IMR-90 (cell line): Measurements from ENCODE around the gene METTL1. TPM values are rescaled to one million over a fixed set of nuclear protein-coding genes. Genes with fewer than 3 reads are reported as not detected.
A peak's percentile ranks its signal among the peaks of the same experiment; 100 is the strongest.

Experiments
- ATAC-seq: fragments of 200-7000 bp; cut with Tn5 transposase; 2 replicates; pipeline ENCODE4 v1.9.1; 2020; ENCODE audit warnings: low read depth, mild to moderate bottlenecking, moderate library complexity
- BruUV-seq: library from RNA; stranded (reverse); fragments of 400-500 nt; replicated peaks from 2 replicates; lab custom pipeline; 2021; lab: Mats Ljungman, UMichigan
- CTCF ChIA-PET: fragments of 300-600 bp; formaldehyde crosslinking; extraction: SDS; loops from one replicate; lab custom pipeline; 2021; ENCODE audit warnings: antibody characterized with exemption; lab: Yijun Ruan, JAX
- POLR2A ChIA-PET: fragments of 300-600 bp; sonication (Branson Sonifier 250); formaldehyde crosslinking; loops from one replicate; lab custom pipeline; 2022; ENCODE audit warnings: antibody characterized with exemption; ENCODE audit not compliant: unreplicated experiment; lab: Charles Lee
- DNase-seq: peaks from one replicate; pipeline ENCODE4 v3.0.0; 2013
- H2AFZ ChIP-seq: replicated peaks from 2 replicates; pipeline ENCODE3; 2013; ENCODE audit warnings: low read length, mild to moderate bottlenecking; ENCODE audit not compliant: poor library complexity
- H2AK5ac ChIP-seq: 2 replicates; pipeline ENCODE4 v1.6.1; 2013; ENCODE audit warnings: low read depth, low read length, inconsistent platforms
- H2AK9ac ChIP-seq: replicated peaks from 2 replicates; pipeline ENCODE3; 2013; ENCODE audit warnings: mild to moderate bottlenecking, low read depth, low read length, moderate library complexity; ENCODE audit not compliant: poor library complexity
- H2BK120ac ChIP-seq: 2 replicates; pipeline ENCODE4 v1.6.1; 2013; ENCODE audit warnings: low read depth, low read length, inconsistent platforms
- H2BK15ac ChIP-seq: 3 replicates; pipeline ENCODE4 v1.6.1; 2013; ENCODE audit warnings: low read depth, low read length, inconsistent platforms
- H2BK20ac ChIP-seq: 2 replicates; pipeline ENCODE4 v1.6.1; 2013; ENCODE audit warnings: low read depth, mild to moderate bottlenecking, inconsistent platforms, low read length, moderate library complexity
- H2BK5ac ChIP-seq: 2 replicates; pipeline ENCODE4 v1.6.1; 2013; ENCODE audit warnings: mild to moderate bottlenecking, low read depth, low read length, inconsistent platforms; ENCODE audit not compliant: poor library complexity, severe bottlenecking
- H3K14ac ChIP-seq: replicated peaks from 2 replicates; pipeline ENCODE4 v1.6.1; 2013; ENCODE audit warnings: low read depth, low read length, inconsistent platforms
- H3K18ac ChIP-seq: 2 replicates; pipeline ENCODE4 v1.6.1; 2013; ENCODE audit warnings: low read depth, low read length, control low read depth
- H3K23ac ChIP-seq: 2 replicates; pipeline ENCODE4 v1.6.1; 2013; ENCODE audit warnings: low read depth, low read length, inconsistent platforms
- H3K27ac ChIP-seq: 2 replicates; pipeline ENCODE4 v1.5.1; 2013; ENCODE audit warnings: mild to moderate bottlenecking, control low read depth, low read length; ENCODE audit not compliant: insufficient read depth
- H3K27me3 ChIP-seq: 2 replicates; pipeline ENCODE4 v1.6.1; 2013; ENCODE audit warnings: low read length; ENCODE audit not compliant: control insufficient read depth, insufficient read depth
- H3K36me3 ChIP-seq: 2 replicates; pipeline ENCODE4 v1.6.1; 2013; ENCODE audit warnings: low read length, mixed read lengths; ENCODE audit not compliant: control insufficient read depth, insufficient read depth
- H3K4ac ChIP-seq: 2 replicates; pipeline ENCODE4 v1.6.1; 2013; ENCODE audit warnings: low read depth, low read length, inconsistent platforms
- H3K4me1 ChIP-seq: 2 replicates; pipeline ENCODE4 v1.6.1; 2013; ENCODE audit warnings: low read length, mixed read lengths; ENCODE audit not compliant: control insufficient read depth, insufficient read depth
- H3K4me2 ChIP-seq: 2 replicates; pipeline ENCODE4 v1.6.1; 2013; ENCODE audit warnings: low read depth, mild to moderate bottlenecking, control low read depth, low read length, moderate library complexity
- H3K4me3 ChIP-seq: 2 replicates; pipeline ENCODE4 v1.5.1; 2013; ENCODE audit warnings: low read depth, mild to moderate bottlenecking, control low read depth, low read length, moderate library complexity; ENCODE audit not compliant: insufficient read depth
- H3K56ac ChIP-seq: 2 replicates; pipeline ENCODE4 v1.6.1; 2013; ENCODE audit warnings: low read length, inconsistent platforms; ENCODE audit not compliant: insufficient read depth; ENCODE audit errors: extremely low read depth
- H3K79me1 ChIP-seq, 2 experiments: 2 replicates each; pipeline ENCODE4 v1.6.1; 2013; ENCODE audit warnings: low read length in 2 of 2, inconsistent platforms in 1 of 2, low read depth in 1 of 2
- H3K9ac ChIP-seq: 2 replicates; pipeline ENCODE4 v1.6.1; 2013; ENCODE audit warnings: low read depth, low read length, control low read depth
- H3K9me1 ChIP-seq: 2 replicates; pipeline ENCODE4 v1.6.1; 2013; ENCODE audit warnings: low read length, inconsistent platforms; ENCODE audit not compliant: insufficient read depth
- H3K9me3 ChIP-seq: 2 replicates; pipeline ENCODE4 v1.6.1; 2013; ENCODE audit warnings: low read length; ENCODE audit not compliant: control insufficient read depth, insufficient read depth
- H4K20me1 ChIP-seq: 2 replicates; pipeline ENCODE4 v1.6.1; 2013; ENCODE audit warnings: low read length, inconsistent platforms; ENCODE audit not compliant: insufficient read depth
- H4K5ac ChIP-seq: 2 replicates; pipeline ENCODE4 v1.6.1; 2013; ENCODE audit warnings: mild to moderate bottlenecking, low read depth, low read length, control low read depth
- H4K8ac ChIP-seq, 2 experiments: 2 replicates each; pipeline ENCODE4 v1.6.1; 2013; ENCODE audit warnings: low read depth in 2 of 2, low read length in 2 of 2, control low read depth in 1 of 2, inconsistent platforms in 1 of 2
- H4K91ac ChIP-seq: 2 replicates; pipeline ENCODE4 v1.6.1; 2013; ENCODE audit warnings: low read depth, low read length, inconsistent platforms; ENCODE audit not compliant: insufficient read depth
- FOS ChIP-seq: fragments of 150-350 bp; IDR thresholded peaks from 2 replicates; pipeline ENCODE4 v1.6.1; 2016; ENCODE audit warnings: low read depth, low read length
- MAFK ChIP-seq: IDR thresholded peaks from 2 replicates; pipeline ENCODE4 v1.6.1; 2012; ENCODE audit warnings: low read depth, low read length, improper control_type of control experiment
- MXI1 ChIP-seq: IDR thresholded peaks from 2 replicates; pipeline ENCODE4 v1.6.1; 2012; ENCODE audit warnings: low read depth, mild to moderate bottlenecking, low read length, moderate library complexity, borderline replicate concordance
- WGBS, 2 experiments: methylation state at CpG; one replicate each; pipeline versions ENCODE4 v1.1.5 to v1.1.7; 2013; ENCODE audit warnings: missing lambda C conversion rate in 2 of 2; ENCODE audit not compliant: insufficient read length in 1 of 2; ENCODE audit errors: extremely low coverage in 2 of 2; 5-methylcytosine and 5-hydroxymethylcytosine counted together
- dilution Hi-C: fragments of 300-500 bp; cut with HindIII; formaldehyde crosslinking; loops from one replicate; pipeline ENCODE4 v1.14.3; 2018; ENCODE audit warnings: low sequenced_read_pairs; ENCODE audit not compliant: unreplicated experiment
- in situ Hi-C: fragments of 300-500 bp; cut with MboI; formaldehyde crosslinking; loops from 3 replicates; pipeline ENCODE4 v1.14.3; 2019; ENCODE audit warnings: low sequenced_read_pairs, inconsistent platforms, mixed read lengths
- intact Hi-C: fragments of 100-400 bp; cut with micrococcal nuclease; formaldehyde crosslinking; loops from 2 replicates; pipeline ENCODE4 v1.10.0; 2022
- polyA plus RNA-seq, 3 experiments: library from polyadenylated mRNA; depleted of rRNA; stranded (reverse); fragments of >200 nt; gene quantifications; 2 replicates each; pipeline ENCODE4 v1.2.3, GENCODE V29; 2012; ENCODE audit warnings: low replicate concordance in 1 of 3
- total RNA-seq: library from RNA; depleted of rRNA; stranded (reverse); fragments of >200 nt; gene quantifications from 2 replicates; pipeline ENCODE4 v1.2.3, GENCODE V29; 2012
- TF ChIP-seq, protein P1 (sequence below): fragments of 150-350 bp; IDR thresholded peaks from 2 replicates; pipeline ENCODE4 v1.6.1; 2017; ENCODE audit warnings: mild to moderate bottlenecking, antibody characterized with exemption, low read length, low read depth

METTL1 gene
- total and polyA plus RNA-seq, 2 of the 4 experiments (the other 2 are of a cell fraction) = 12.4 to 27.5 TPM

DNA sequence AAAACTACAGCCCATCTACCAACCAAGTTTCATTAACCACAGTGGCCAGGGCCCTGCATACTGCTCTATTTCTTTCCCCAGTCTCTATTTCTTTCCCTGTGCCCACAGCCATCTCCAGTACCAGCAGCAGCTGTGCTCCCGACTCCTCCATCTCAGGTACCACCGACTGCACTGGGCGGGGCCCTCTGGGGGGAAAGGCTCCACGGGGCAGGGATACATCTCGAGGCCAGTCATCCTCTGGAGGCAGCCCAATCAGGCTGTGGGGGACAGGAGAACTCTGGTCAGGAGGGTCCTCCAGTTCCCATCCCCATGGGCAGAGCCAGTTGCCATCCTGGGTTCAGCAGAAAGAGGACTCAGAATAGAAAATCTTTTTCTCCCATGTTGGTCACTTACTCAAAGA is 22.8 kb downstream of the METTL1 start:
- Histone ChIP-seq H3K56ac (no peak overlapping the region), H3K9me1 (peaks cover 18% of the 10 kb centered on the region), H3K79me1 (peaks cover 28 to 62% of the 10 kb centered on the region in 2 experiments; a peak in 3 of 4 replicates), H3K4me3 (no peak overlapping the region), H3K9me3 (no peaks in the 10 kb centered on the region), H2BK5ac (no peak overlapping the region), H3K4ac (no peak overlapping the region), H2BK20ac (no peak overlapping the region), H3K4me2 (no peak overlapping the region), H3K9ac (no peak overlapping the region), H3K36me3 (peaks cover 24% of the 10 kb centered on the region), H4K91ac (no peak overlapping the region), H2AK5ac (no peak overlapping the region), H3K18ac (no peak overlapping the region), H3K14ac (no peak overlapping the region), H3K27me3 (no peaks in the 10 kb centered on the region), H3K27ac (no peak overlapping the region), H2AFZ (no peak overlapping the region), H2BK15ac (no peak overlapping the region), H2AK9ac (peak overlapping the region; percentile 28), H3K4me1 (peaks cover 7% of the 10 kb centered on the region), H2BK120ac (no peak overlapping the region), H4K5ac (no peak overlapping the region), H4K20me1 (0 out of 2 replicates have a peak, but pooled peaks cover 7% of the 10 kb centered on the region), H4K8ac (no peak overlapping the region), H3K23ac (no peak overlapping the region)
- DNase-seq (no peak), ATAC-seq (no peak)
- dilution Hi-C loops (no loop called here), intact Hi-C loops (no loop called here), in situ Hi-C loops (no loop called here)
- ChIA-PET CTCF (no interaction called here), POLR2A (no interaction called here)
- WGBS, 2 experiments = no CpG with 5 or more reads among the region's 5 CpGs
- TF ChIP-seq FOS (no peak), MXI1 (no peak), MAFK (no peak)
- TF ChIP-seq, protein P1, sequence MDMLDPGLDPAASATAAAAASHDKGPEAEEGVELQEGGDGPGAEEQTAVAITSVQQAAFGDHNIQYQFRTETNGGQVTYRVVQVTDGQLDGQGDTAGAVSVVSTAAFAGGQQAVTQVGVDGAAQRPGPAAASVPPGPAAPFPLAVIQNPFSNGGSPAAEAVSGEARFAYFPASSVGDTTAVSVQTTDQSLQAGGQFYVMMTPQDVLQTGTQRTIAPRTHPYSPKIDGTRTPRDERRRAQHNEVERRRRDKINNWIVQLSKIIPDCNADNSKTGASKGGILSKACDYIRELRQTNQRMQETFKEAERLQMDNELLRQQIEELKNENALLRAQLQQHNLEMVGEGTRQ = no peak
- no TSS peak for BruUV-seq
